SU-DHL-6 (cell line): ENCODE data around the gene RAMP3.

ENCODE experiments used
- H2AFZ ChIP-seq: fragments of 200-600 bp; sonication (generic); 2 replicates; pipeline ENCODE4 v1.6.1; 2014; ENCODE audit warnings: low read depth, mild to moderate bottlenecking, moderate library complexity, mixed read lengths, antibody characterized with exemption, low read length; ENCODE audit not compliant: severe bottlenecking
- H3F3A ChIP-seq: fragments of 200-600 bp; shearing (Covaris generic); 2 replicates; pipeline ENCODE4 v1.6.0; 2016; ENCODE audit warnings: antibody characterized with exemption, mild to moderate bottlenecking; ENCODE audit not compliant: insufficient read depth
- H3K27ac ChIP-seq: fragments of 200-600 bp; sonication (generic); 2 replicates; pipeline ENCODE4 v1.5.1; 2016; ENCODE audit warnings: low read depth, mild to moderate bottlenecking, low read length, moderate library complexity, mixed read lengths
- H3K27me3 ChIP-seq: fragments of 200-600 bp; sonication (generic), shearing (Covaris generic); 2 replicates; pipeline ENCODE4 v1.6.0; 2014; ENCODE audit warnings: mild to moderate bottlenecking, low read length
- H3K36me3 ChIP-seq: fragments of 200-600 bp; sonication (generic); 2 replicates; pipeline ENCODE4 v1.6.1; 2014; ENCODE audit warnings: mild to moderate bottlenecking, low read length, mixed read lengths
- H3K4me2 ChIP-seq: fragments of 300-600, 200-600 bp; shearing (Covaris generic), sonication (generic); 2 replicates; pipeline ENCODE4 v1.6.0; 2014; ENCODE audit warnings: low read length, low read depth, mild to moderate bottlenecking; ENCODE audit not compliant: poor library complexity, severe bottlenecking
- H3K4me3 ChIP-seq: fragments of 200-600 bp; sonication (generic); 2 replicates; pipeline ENCODE4 v1.5.1; 2014; ENCODE audit warnings: antibody characterized with exemption, low read length, mild to moderate bottlenecking, mixed read lengths; ENCODE audit not compliant: insufficient read depth, poor library complexity, severe bottlenecking
- H3K79me2 ChIP-seq: fragments of 200-600 bp; sonication (generic); 2 replicates; pipeline ENCODE4 v1.6.1; 2014; ENCODE audit warnings: mild to moderate bottlenecking, low read length, moderate library complexity; ENCODE audit not compliant: insufficient read depth
- H3K9ac ChIP-seq: fragments of 200-600 bp; sonication (generic); 2 replicates; pipeline ENCODE4 v1.7.0; 2014; ENCODE audit warnings: mild to moderate bottlenecking, low read length
- H3K9me2 ChIP-seq: fragments of 200-600 bp; sonication (generic); replicated peaks from 2 replicates; pipeline ENCODE4 v1.6.1; 2014; ENCODE audit warnings: low read length; ENCODE audit not compliant: insufficient read depth
- H3K9me3 ChIP-seq: fragments of 200-600 bp; sonication (generic); 2 replicates; pipeline ENCODE4 v1.6.1; 2014; ENCODE audit warnings: low read length, mixed read lengths; ENCODE audit not compliant: insufficient read depth
- H4K20me1 ChIP-seq: fragments of 200-600 bp; sonication (generic); 2 replicates; pipeline ENCODE4 v1.6.1; 2014; ENCODE audit warnings: low read depth, mild to moderate bottlenecking, antibody characterized with exemption, low read length, moderate library complexity, mixed read lengths
- CTCF ChIP-seq: fragments of 200-600 bp; sonication (generic); IDR thresholded peaks from one replicate; pipeline ENCODE4 v1.5.1; 2017; ENCODE audit warnings: antibody characterized with exemption, mild to moderate bottlenecking, low read length, moderate library complexity; ENCODE audit not compliant: insufficient read depth, poor library complexity, severe bottlenecking
- EZH2phosphoT487 ChIP-seq: fragments of 200-600 bp; sonication (generic), shearing (Covaris generic); conservative IDR thresholded peaks from 2 replicates; pipeline ENCODE4 v1.6.1; 2018; ENCODE audit warnings: mild to moderate bottlenecking, antibody characterized with exemption, low read length, moderate library complexity, mixed read lengths

The RAMP3 gene

GRCh38 chr7:45216181-45216580 lies 58.6 kb downstream of the RAMP3 start:
- Histone ChIP-seq H3K79me2 (no peaks in the 10 kb centered on the region), H3K4me3 (no peak overlapping the region), H3K9me3 (no peaks in the 10 kb centered on the region), H3K36me3 (no peaks in the 10 kb centered on the region), H4K20me1 (no peaks in the 10 kb centered on the region), H3K9ac (no peak overlapping the region), H3K27me3 (no peaks in the 10 kb centered on the region), H3K9me2 (no peaks in the 10 kb centered on the region), H3K27ac (no peak overlapping the region), H3K4me2 (no peak overlapping the region), H3F3A (no peaks in the 10 kb centered on the region), H2AFZ (no peak overlapping the region)
- TF ChIP-seq EZH2phosphoT487 (no peak), CTCF (no peak)

DNA sequence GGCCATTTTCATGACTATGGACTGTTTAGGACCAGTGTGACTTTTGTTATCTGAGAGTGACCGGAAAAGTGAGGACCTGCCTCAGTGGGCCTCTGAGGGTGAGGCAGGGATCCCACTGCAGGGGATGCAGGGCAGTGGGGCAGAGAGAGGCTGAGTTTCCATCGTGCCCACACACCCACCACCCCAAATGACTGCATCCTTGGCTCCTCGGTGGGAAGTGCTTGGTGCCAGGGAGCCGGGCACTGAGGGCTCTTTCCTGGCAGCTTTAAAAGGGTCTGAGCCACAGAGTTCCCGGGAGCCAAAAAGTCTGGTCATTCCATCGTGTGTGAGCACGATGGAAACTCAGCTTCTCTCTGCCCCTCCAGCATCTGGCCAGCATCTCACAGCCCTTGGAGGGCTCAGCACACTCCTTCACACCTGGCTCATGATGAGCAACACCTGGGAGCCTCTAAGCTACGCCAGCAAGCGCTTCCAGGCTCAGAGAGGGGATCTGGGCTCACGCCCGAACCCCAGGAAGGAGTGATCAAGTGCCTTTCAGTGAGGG lies 59.1 kb downstream of the RAMP3 start:
- H3K27ac ChIP-seq: no peak overlapping the region
- H3K4me3 ChIP-seq: no peak overlapping the region
- H3K4me2 ChIP-seq: no peak overlapping the region
- H3K9me3 ChIP-seq: no peaks in the 10 kb centered on the region
- no peak overlapping the region for H3K9ac ChIP-seq
- H3K36me3 ChIP-seq: no peaks in the 10 kb centered on the region
- no peaks in the 10 kb centered on the region for H3K9me2 ChIP-seq
- H2AFZ ChIP-seq: no peak overlapping the region
- H3F3A ChIP-seq: no peaks in the 10 kb centered on the region
- H3K27me3 ChIP-seq: no peaks in the 10 kb centered on the region
- TF ChIP-seq CTCF (no peak), EZH2phosphoT487 (no peak)
- H3K79me2 ChIP-seq: no peaks in the 10 kb centered on the region
- H4K20me1 ChIP-seq: no peaks in the 10 kb centered on the region

DNA sequence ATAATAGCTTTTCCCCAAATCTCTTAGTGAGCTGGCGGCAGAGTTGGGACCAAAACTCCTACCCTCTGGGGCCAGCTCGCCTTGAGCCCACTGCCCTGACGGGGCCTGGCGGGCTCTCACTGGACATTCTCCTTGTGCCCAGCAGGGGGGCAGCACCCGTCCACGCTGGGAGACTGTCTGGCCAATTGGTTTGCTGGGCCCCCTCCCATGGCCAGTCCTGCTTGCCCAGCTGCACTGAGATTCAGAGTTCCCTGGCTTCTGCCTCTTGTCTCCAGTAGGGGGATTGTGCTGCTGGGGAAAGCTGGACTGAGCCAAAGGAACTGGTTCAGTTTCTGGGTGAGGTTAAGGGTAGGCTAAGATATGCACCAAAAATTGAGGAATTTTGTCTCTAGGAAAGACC lies 59.8 kb downstream of the RAMP3 start:
- H3F3A ChIP-seq: no peaks in the 10 kb centered on the region
- H2AFZ ChIP-seq: no peak overlapping the region
- no peak for TF ChIP-seq EZH2phosphoT487
- TF ChIP-seq CTCF: no peak

More for the DNA sequence above, 59.8 kb downstream of the RAMP3 start:
- H3K9me2 ChIP-seq: no peaks in the 10 kb centered on the region
- H3K27me3 ChIP-seq: no peaks in the 10 kb centered on the region
- no peaks in the 10 kb centered on the region for H3K36me3 ChIP-seq
- no peak overlapping the region for H3K9ac ChIP-seq
- no peaks in the 10 kb centered on the region for H4K20me1 ChIP-seq
- no peak overlapping the region for H3K4me2 ChIP-seq
- H3K4me3 ChIP-seq: no peak overlapping the region
- H3K27ac ChIP-seq: no peak overlapping the region
- H3K79me2 ChIP-seq: no peaks in the 10 kb centered on the region
- H3K9me3 ChIP-seq: no peaks in the 10 kb centered on the region
